MM.1S (cell line): ENCODE measurements around the gene SLC27A6.

Source experiments
- DNase-seq: peaks from one replicate; pipeline ENCODE4 v3.0.0-alpha.2; 2015
- H2AFZ ChIP-seq: fragments of 300-600 bp; sonication (generic); 2 replicates; pipeline ENCODE4 v1.6.0; 2016; ENCODE audit warnings: antibody characterized with exemption, low read length
- H3F3A ChIP-seq: fragments of 300-600 bp; sonication (generic); 2 replicates; pipeline ENCODE4 v1.6.1; 2016; ENCODE audit warnings: mild to moderate bottlenecking, antibody characterized with exemption, low read length, moderate library complexity, mixed read lengths; ENCODE audit not compliant: insufficient read depth
- H3K27ac ChIP-seq: fragments of 300-600 bp; sonication (generic); 2 replicates; pipeline ENCODE4 v1.5.1; 2016; ENCODE audit warnings: mild to moderate bottlenecking, low read length
- H3K27me3 ChIP-seq: fragments of 300-600 bp; sonication (generic); replicated peaks from 2 replicates; pipeline ENCODE4 v1.6.0; 2016; ENCODE audit warnings: low read length; ENCODE audit not compliant: insufficient read depth
- H3K36me3 ChIP-seq: fragments of 300-600 bp; sonication (generic); replicated peaks from 2 replicates; pipeline ENCODE4 v1.6.1; 2016; ENCODE audit warnings: mild to moderate bottlenecking, low read length, mixed read lengths; ENCODE audit not compliant: insufficient read depth
- H3K4me1 ChIP-seq: fragments of 300-600 bp; sonication (generic); 2 replicates; pipeline ENCODE4 v1.6.1; 2016; ENCODE audit warnings: low read length, mixed read lengths
- H3K4me2 ChIP-seq: fragments of 300-600 bp; sonication (generic); 2 replicates; pipeline ENCODE4 v1.6.0; 2016; ENCODE audit warnings: low read depth, low read length
- H3K4me3 ChIP-seq: fragments of 300-600 bp; sonication (generic); 2 replicates; pipeline ENCODE4 v1.5.1; 2016; ENCODE audit warnings: low read length, mixed read lengths
- H3K79me2 ChIP-seq: fragments of 300-600 bp; sonication (generic); 2 replicates; pipeline ENCODE4 v1.6.1; 2016; ENCODE audit warnings: mixed run types, low read length, mixed read lengths
- H3K9ac ChIP-seq: fragments of 300-600 bp; sonication (generic); 2 replicates; pipeline ENCODE4 v1.6.1; 2016; ENCODE audit warnings: low read length, mixed read lengths
- H3K9me2 ChIP-seq: fragments of 300-600 bp; sonication (generic); replicated peaks from 2 replicates; pipeline ENCODE4 v1.6.1; 2016; ENCODE audit warnings: mild to moderate bottlenecking, low read length, mixed read lengths; ENCODE audit not compliant: insufficient read depth
- H3K9me3 ChIP-seq: fragments of 300-600 bp; sonication (generic); replicated peaks from 2 replicates; pipeline ENCODE4 v1.6.1; 2016; ENCODE audit warnings: mild to moderate bottlenecking, low read length, mixed read lengths; ENCODE audit not compliant: insufficient read depth
- H4K20me1 ChIP-seq: fragments of 300-600 bp; sonication (generic); 2 replicates; pipeline ENCODE4 v1.6.1; 2016; ENCODE audit warnings: mild to moderate bottlenecking, low read length, moderate library complexity, mixed read lengths; ENCODE audit not compliant: insufficient read depth
- EZH2 ChIP-seq: fragments of 300-600 bp; sonication (generic); optimal IDR thresholded peaks from 2 replicates; pipeline ENCODE3; 2017; ENCODE audit warnings: low read depth, mild to moderate bottlenecking, antibody characterized with exemption, low read length, mixed read lengths
- EZH2phosphoT487 ChIP-seq: fragments of 300-600 bp; sonication (generic); IDR thresholded peaks from 2 replicates; pipeline ENCODE4 v1.6.1; 2018; ENCODE audit warnings: antibody characterized with exemption, low read length
- TF ChIP-seq, protein P1 (sequence below): fragments of 300-600 bp; sonication (generic); IDR thresholded peaks from 2 replicates; pipeline ENCODE4 v1.5.1; 2016; ENCODE audit warnings: antibody characterized with exemption, low read length, mixed read lengths

SLC27A6 gene

DNA sequence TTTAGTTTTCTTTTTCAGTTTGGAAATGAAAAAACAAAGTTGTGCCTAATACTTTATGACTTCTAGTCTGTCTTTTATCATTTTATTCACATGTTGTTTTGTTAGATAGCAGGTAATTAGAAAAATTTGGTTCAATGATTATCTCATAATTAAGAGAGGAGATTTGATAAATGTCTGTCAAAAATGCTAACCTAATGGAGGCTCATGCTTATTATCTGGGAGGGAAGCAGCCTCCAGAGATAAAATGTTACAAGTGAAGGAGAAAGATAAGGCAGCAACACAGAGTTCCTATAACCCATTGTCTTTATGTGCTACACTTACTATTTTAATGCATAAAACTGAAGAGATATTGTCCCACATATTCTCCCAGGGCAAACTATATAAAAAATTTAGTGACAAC lies 53.5 kb downstream of the SLC27A6 start:
- no peak overlapping the region for H3K4me2 ChIP-seq
- no peaks in the 10 kb centered on the region for H3K9me3 ChIP-seq
- H3F3A ChIP-seq: no peaks in the 10 kb centered on the region
- H3K27me3 ChIP-seq: no peaks in the 10 kb centered on the region
- no peak overlapping the region for H2AFZ ChIP-seq
- no peak overlapping the region for H3K27ac ChIP-seq
- TF ChIP-seq, protein P1, sequence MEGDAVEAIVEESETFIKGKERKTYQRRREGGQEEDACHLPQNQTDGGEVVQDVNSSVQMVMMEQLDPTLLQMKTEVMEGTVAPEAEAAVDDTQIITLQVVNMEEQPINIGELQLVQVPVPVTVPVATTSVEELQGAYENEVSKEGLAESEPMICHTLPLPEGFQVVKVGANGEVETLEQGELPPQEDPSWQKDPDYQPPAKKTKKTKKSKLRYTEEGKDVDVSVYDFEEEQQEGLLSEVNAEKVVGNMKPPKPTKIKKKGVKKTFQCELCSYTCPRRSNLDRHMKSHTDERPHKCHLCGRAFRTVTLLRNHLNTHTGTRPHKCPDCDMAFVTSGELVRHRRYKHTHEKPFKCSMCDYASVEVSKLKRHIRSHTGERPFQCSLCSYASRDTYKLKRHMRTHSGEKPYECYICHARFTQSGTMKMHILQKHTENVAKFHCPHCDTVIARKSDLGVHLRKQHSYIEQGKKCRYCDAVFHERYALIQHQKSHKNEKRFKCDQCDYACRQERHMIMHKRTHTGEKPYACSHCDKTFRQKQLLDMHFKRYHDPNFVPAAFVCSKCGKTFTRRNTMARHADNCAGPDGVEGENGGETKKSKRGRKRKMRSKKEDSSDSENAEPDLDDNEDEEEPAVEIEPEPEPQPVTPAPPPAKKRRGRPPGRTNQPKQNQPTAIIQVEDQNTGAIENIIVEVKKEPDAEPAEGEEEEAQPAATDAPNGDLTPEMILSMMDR: no peak
- TF ChIP-seq EZH2 (no peak), EZH2phosphoT487 (no peak)
- no peaks in the 10 kb centered on the region for H3K79me2 ChIP-seq
- H3K36me3 ChIP-seq: no peaks in the 10 kb centered on the region
- no peaks in the 10 kb centered on the region for H3K9me2 ChIP-seq
- DNase-seq: no peak
- no peak overlapping the region for H3K4me3 ChIP-seq
- no peak overlapping the region for H3K9ac ChIP-seq
- H4K20me1 ChIP-seq: no peaks in the 10 kb centered on the region
- H3K4me1 ChIP-seq: no peaks in the 10 kb centered on the region

DNA sequence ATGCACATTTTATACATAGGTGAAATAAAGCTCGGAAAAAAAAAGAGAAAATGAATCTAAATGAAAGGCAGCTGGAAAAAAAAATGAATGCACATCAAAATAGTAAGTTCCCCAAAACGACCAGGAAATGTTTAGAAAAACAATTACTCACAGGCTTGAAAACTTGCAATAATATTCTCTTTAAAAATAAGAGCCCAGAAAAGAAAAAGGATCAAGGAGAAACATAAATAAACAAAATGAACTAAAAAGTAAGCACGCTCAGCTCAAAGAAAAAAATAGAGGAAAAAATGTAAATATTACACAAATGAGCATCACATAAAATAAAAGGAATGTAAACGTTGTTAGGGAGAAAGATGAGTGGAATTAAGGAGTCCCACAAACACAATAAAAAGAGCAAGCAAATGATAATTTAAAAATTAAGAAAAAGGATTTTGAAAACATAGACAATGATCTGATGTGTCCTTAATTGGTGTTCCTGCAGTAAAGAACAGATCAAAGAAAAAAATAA lies 54.2 kb downstream of the SLC27A6 start:
- H2AFZ ChIP-seq: no peak overlapping the region
- H3K4me2 ChIP-seq: no peak overlapping the region
- no peaks in the 10 kb centered on the region for H3K9me2 ChIP-seq
- H3K4me1 ChIP-seq: no peaks in the 10 kb centered on the region
- H3K9me3 ChIP-seq: no peaks in the 10 kb centered on the region
- no peaks in the 10 kb centered on the region for H3F3A ChIP-seq
- H3K27ac ChIP-seq: no peak overlapping the region
- H3K27me3 ChIP-seq: no peaks in the 10 kb centered on the region
- H3K79me2 ChIP-seq: no peaks in the 10 kb centered on the region
- no peaks in the 10 kb centered on the region for H4K20me1 ChIP-seq
- H3K9ac ChIP-seq: no peak overlapping the region
- no peak for TF ChIP-seq EZH2
- no peak for TF ChIP-seq EZH2phosphoT487
- TF ChIP-seq, protein P1: no peak
- H3K36me3 ChIP-seq: no peaks in the 10 kb centered on the region
- no peak for DNase-seq
- no peak overlapping the region for H3K4me3 ChIP-seq

DNA sequence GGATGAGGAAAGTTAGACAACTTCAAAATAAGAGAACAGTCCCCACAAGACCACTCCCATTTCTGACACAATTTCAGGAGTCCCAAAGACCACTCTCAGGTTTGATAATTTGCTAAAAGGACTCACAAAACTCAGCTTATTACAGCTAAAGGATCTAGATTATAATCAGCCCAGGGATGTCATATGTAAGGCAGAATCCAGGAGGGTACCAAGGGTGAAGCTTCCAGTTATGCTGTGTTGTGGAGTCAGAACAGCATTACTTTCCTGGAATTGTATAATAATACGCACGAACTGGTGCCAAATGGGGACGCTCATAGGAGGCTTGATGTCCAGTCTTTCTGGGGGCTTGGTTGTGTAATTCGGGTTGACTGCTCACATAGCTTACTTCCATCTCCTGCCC lies 55.4 kb downstream of the SLC27A6 start:
- no peaks in the 10 kb centered on the region for H3F3A ChIP-seq
- no peak overlapping the region for H3K4me3 ChIP-seq
- no peaks in the 10 kb centered on the region for H3K27me3 ChIP-seq
- H2AFZ ChIP-seq: no peak overlapping the region
- H3K9ac ChIP-seq: no peak overlapping the region
- H3K27ac ChIP-seq: no peak overlapping the region
- no peak overlapping the region for H3K4me2 ChIP-seq
- H3K4me1 ChIP-seq: no peaks in the 10 kb centered on the region
- no peaks in the 10 kb centered on the region for H3K79me2 ChIP-seq
- TF ChIP-seq EZH2phosphoT487 (no peak), EZH2 (no peak)
- TF ChIP-seq, protein P1: no peak
- H4K20me1 ChIP-seq: no peaks in the 10 kb centered on the region
- DNase-seq: no peak
- H3K36me3 ChIP-seq: no peaks in the 10 kb centered on the region
- no peaks in the 10 kb centered on the region for H3K9me3 ChIP-seq
- no peaks in the 10 kb centered on the region for H3K9me2 ChIP-seq
